GM21515 (cell line): ENCODE results near the gene PMEPA1.
A peak's percentile ranks its signal among the peaks of the same experiment; 100 is the strongest.

Source experiments
- ATAC-seq: cut with Tn5 transposase; IDR thresholded peaks from one replicate; pipeline ENCODE4 v1.9.1; 2021; ENCODE audit not compliant: unreplicated experiment

The PMEPA1 gene

GRCh38 chr20:57737349-57737748, 27.5 kb upstream of the PMEPA1 start:
- ATAC-seq: no peak

- ATAC-seq: peak; percentile 16
Measured at GRCh38 chr20:57736738-57737347, 27.0 kb upstream of the PMEPA1 start.

- peak; percentile 48 for ATAC-seq
Measured at GRCh38 chr20:57735831-57736737, 26.3 kb upstream of the PMEPA1 start.

GRCh38 chr20:57734754-57735153, 24.9 kb upstream of the PMEPA1 start:
- no peak for ATAC-seq

- no peak for ATAC-seq
Measured at GRCh38 chr20:57732226-57732625, 22.4 kb upstream of the PMEPA1 start.

GRCh38 chr20:57728762-57729161, 18.9 kb upstream of the PMEPA1 start:
- ATAC-seq: no peak

GRCh38 chr20:57727863-57728262, 18.0 kb upstream of the PMEPA1 start:
- ATAC-seq: no peak

- no peak for ATAC-seq
Measured at GRCh38 chr20:57725636-57726035, 15.8 kb upstream of the PMEPA1 start.

- ATAC-seq: no peak
Measured at GRCh38 chr20:57724610-57725405, 15.0 kb upstream of the PMEPA1 start.

GRCh38 chr20:57723816-57724215, 14.0 kb upstream of the PMEPA1 start:
- ATAC-seq: no peak

- no peak for ATAC-seq
Measured at GRCh38 chr20:57719951-57720350, 10.1 kb upstream of the PMEPA1 start.

GRCh38 chr20:57718490-57719009, 8.7 kb upstream of the PMEPA1 start:
- peak; percentile 95 for ATAC-seq

- ATAC-seq: no peak
Measured at GRCh38 chr20:57717797-57718196, 8.0 kb upstream of the PMEPA1 start.

GRCh38 chr20:57716901-57717300, 7.1 kb upstream of the PMEPA1 start:
- no peak for ATAC-seq

- ATAC-seq: no peak
Measured at GRCh38 chr20:57716202-57716601, 6.4 kb upstream of the PMEPA1 start.

- no peak for ATAC-seq
Measured at GRCh38 chr20:57715268-57715904, 5.6 kb upstream of the PMEPA1 start.

- no peak for ATAC-seq
Measured at GRCh38 chr20:57714409-57715267, 4.8 kb upstream of the PMEPA1 start.

GRCh38 chr20:57713951-57714350, 4.1 kb upstream of the PMEPA1 start:
- ATAC-seq: no peak

- ATAC-seq: no peak
Measured at GRCh38 chr20:57713505-57713903, 3.7 kb upstream of the PMEPA1 start.
